Measurements from ENCODE around the gene PLCZ1. TPM values are rescaled to one million over a fixed set of nuclear protein-coding genes. Genes with fewer than 3 reads are reported as not detected.
"Not testable (repeated sequence)": the region's sequence is repeated elsewhere in the genome, so short reads cannot be mapped to it uniquely, and the experiment has no call there.

Gene PLCZ1
- total RNA-seq, 1 donor from 2014 or later, result not detected

DNA sequence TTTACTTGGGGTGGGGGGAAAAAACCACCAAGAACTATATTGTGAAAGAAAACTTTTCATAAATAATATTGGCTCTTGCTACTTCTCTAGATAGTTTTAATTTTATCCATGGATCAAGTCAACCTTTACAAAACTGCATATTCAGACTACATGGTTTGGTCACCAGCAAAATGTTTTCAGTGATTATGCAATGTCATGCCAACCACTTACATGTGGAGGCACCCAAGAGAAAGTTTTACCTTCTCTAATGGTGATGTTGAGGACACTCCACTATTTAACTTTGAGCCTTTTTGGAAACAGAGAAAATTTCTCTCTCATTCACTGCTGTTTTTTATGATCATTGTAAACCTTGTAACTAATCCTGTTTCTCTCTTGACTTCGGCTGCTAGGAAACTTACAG lies 21.6 kb downstream of the PLCZ1 start:
- DNase-seq (ENCODE audit: missing footprints) (no peak), ATAC-seq (no peak)
- intact Hi-C loops (cut with DNase I), result no loop called here

DNA sequence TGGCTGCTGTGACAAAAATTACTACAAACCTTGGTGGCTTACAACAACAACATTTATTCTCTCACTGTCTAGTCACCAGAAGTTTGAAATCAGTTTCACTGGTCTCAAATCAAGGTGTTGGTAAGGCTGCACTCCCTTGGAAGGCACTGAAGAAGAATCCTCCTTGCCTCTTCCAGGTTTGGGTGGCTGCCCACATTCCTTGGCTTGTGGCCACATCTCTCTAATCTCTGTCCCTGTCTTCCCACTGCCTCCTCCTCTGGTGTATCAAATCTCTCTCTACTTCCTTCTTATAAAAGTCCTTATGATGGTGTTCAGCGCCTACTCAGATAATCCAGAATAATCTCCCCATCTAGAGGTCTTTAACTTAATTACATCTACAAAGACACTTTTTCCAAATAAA lies 31.0 kb downstream of the PLCZ1 start:
- DNase-seq (ENCODE audit: missing footprints) (no peak), ATAC-seq (no peak)
- intact Hi-C loops (cut with DNase I), result no loop called here

DNA sequence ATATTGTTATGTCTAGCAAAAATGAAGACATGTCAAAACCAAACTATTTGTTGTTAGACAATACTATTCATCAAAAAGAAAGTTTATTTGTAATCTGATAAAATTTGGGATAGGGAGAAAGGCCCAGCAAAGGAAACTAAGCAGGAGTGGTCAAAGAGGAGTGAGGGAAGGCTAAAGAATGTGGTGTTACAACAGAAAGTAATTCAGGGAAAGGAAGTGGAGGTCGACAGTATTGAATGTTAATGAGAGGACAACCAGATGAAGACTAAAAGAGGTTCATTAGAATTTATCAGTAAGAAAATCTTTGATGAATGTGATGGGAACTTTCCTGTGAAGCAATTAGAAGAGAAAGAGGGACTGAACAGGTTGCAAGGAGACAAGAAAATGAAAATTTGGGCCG lies 33.9 kb downstream of the PLCZ1 start:
- no peak for DNase-seq (ENCODE audit: missing footprints)
- ATAC-seq, result no peak
- intact Hi-C loops (cut with DNase I), result no loop called here

DNA sequence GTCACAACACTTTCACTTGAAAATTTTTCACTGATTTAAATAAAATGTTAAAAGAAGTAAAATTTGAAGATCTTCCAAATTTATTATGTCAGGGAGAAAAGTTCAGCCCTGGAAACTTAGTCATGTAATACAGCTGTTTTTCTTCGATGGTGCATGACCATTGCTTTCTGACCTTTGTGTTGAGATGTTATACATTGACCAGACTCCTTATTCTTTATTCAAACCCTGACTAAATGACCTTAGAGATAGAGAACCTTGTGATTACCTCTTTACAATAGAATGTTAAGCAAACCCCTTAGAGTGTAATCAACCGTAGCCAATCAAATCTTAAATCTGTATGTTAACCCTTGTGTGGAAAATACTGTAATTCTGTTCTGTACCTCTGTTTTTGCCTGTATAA lies 34.5 kb downstream of the PLCZ1 start:
- intact Hi-C loops (cut with DNase I), result no loop called here
- ATAC-seq, result no peak
- DNase-seq (ENCODE audit: missing footprints), result no peak

DNA sequence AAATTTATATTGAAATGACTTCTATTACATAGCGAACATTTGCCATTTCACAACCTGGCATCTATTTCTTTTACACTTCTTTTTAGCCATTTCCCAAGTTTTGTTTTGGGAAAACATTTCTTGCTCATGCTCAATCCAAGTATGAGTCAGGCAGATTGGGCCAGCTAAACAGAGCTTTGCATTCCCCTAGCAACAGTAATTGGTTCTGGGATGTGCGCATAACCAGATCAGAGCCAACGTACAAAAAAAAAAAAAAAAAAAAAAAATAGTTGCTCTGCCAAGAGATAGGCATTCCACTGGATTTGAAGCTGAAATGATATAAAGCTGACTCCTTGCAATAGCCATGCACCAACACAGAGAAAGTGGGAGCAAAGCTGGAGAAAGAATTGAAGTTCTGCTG lies 37.5 kb downstream of the PLCZ1 start:
- intact Hi-C loops (cut with DNase I), result no loop called here
- DNase-seq (ENCODE audit: missing footprints), result no peak

DNA sequence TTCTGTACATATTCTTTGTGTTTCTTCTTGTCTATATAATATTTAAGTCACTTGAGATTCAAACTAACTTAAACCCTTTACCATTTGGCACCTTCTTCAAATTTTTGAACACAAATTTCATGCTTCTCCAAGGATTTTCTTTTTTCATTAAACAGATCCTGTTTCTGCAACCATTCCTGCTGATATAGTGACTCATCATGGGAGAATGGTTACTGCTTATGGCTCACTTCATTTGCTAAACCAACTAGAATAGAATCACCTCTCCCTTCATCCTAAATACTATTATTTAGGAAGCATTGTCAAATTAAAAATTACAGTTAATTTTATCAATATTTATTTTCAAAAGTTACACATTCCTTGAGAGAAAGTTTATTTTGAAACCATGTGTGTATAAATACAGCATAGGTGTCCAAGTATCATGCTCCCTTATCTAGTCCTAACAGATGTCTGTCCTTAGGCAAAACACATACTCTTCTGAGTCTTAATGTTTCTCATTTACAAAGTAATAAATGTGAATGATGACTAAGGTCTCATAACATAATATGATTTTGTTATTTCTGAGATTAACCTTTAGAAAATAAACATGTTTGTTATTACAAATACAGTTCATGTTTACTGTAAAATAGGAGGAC lies 40.7 kb downstream of the PLCZ1 start:
- ATAC-seq (no peak), DNase-seq (ENCODE audit: missing footprints) (no peak)
- intact Hi-C loops (cut with DNase I), result no loop called here

More for the DNA sequence above, 37.5 kb downstream of the PLCZ1 start:
- peak; percentile 96 for ATAC-seq

DNA sequence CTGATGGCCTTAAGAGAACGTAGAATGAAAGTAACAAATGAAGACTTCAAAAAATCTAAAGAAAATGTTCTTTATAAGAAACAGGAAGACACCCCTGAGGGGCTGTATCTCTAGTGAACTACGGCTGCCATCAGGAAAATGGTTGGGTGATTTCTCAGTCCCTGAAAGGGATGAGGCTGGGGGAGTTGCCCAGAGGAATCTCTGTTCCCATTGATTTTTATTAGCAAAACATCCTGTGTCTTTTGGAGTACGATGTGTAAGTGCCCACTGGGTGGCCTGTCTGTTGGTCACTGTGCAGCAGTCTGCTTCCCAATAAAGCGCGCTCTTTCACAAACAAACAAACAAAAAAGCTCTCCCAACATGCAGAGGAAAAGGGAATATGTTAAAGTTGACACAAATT lies 43.8 kb downstream of the PLCZ1 start:
- intact Hi-C loops (cut with DNase I); DNase-seq (ENCODE audit: missing footprints); ATAC-seq: not testable (repeated sequence)

DNA sequence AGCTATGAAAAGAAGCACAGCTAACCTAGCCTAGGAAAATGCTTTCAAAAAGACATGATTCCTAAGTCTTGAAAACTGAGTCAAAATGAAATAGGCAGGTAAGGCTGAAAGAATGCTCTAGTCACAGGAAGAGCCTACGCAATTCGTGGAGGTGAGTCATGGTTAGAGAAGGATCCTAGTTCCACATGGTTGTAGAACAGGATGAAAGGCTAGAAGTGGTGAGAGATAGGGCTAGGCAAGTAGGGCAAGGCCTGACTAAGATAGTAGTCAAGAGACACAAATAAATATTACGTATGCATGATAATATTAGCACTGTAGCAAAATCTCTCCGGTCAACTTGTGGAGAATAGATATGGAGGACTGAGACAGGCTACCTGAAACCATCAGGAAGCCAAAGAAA lies 47.2 kb downstream of the PLCZ1 start:
- intact Hi-C loops (cut with DNase I), result no loop called here
- ATAC-seq (peak; percentile 77), DNase-seq (ENCODE audit: missing footprints) (no peak)

DNA sequence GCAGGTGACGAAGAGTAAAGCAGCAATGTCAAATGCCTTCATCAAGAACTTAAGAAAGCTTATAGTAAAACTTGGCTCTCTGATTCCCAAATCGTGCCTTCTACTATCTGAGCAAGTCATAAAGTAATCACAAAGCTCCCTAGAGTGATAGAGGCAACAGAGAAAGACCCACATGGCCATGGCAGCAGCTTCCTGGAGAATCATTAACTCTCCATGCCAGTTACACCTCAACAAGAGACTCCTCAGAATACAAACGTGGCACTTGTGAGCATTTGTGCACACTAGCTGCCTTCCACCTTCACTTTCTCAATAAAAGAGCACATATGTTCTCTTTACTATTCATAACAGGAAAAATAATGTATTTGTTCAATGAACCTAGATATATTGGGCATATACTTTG lies 48.0 kb downstream of the PLCZ1 start:
- DNase-seq (ENCODE audit: missing footprints) (no peak), ATAC-seq (no peak)
- intact Hi-C loops (cut with DNase I), result no loop called here

DNA sequence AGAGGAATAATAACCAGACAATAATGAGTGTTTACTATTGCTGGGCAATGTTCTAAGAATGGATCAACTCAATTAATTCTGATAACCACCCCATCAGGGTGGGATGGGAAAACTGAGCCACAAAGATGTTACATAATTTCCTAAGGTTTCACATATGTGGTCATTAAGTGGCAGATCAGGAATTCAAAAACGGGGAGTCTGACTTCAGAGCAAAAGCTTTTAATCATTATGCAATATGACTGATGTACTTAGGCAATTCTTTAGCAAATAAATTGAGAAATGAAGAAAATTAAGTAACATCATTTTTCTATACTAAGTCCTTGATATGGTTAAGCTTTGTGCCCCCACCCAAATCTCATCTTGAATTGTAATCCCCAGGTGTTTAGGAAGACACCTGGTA lies 53.4 kb downstream of the PLCZ1 start:
- ATAC-seq (no peak), DNase-seq (ENCODE audit: missing footprints) (no peak)
- intact Hi-C loops (cut with DNase I), result no loop called here

DNA sequence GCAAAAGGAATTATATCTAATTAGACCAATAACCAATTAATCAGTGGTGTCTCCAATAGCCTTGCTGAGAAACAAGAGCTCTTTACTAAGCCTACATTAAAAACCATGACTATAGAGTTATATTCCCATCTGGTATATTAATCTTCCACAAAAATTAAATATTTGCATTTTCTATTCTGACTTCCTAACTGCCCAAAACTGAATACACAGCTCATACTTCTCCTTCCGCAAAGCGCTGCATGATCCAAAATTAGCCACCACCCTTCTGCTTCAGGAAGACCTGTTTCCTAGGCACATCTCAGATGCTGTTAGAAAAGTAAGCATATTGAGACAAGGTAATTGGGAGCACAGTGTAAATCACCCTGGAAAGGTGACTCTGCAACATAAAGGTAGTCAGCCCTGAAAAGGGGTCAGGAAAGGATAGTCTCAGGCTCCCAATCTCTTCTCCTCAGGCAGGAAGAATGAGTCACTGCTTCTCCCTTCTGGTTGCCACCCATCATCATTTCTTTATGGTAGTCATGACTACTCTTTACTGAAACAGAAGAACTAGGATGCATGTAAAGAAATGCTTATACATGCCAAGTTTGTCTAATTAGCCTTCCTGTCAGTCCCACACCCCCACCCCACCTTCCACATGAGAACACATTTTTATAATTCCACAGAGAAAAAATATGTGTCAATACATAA lies 54.3 kb downstream of the PLCZ1 start:
- ATAC-seq, result no peak
- intact Hi-C loops (cut with DNase I), result no loop called here
- DNase-seq (ENCODE audit: missing footprints), result no peak

DNA sequence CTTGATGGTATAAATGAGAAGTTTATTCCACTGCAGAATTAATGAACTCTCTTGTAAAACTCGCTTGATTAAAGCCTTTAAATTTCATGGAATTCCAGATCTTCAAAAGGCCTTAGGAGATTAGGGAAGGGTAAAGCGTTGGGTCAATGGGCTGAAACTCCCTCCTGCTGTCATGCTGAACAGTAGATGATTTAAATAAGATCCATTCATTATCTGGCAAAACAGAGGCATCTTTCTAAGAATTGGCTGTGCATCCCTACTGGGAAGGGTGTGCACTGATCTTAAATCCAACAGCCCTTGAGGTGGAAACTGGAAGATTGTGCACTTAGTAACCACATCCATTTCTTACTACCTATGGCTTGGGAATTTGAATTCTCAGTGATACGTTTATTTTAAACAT lies 56.0 kb downstream of the PLCZ1 start:
- DNase-seq (ENCODE audit: missing footprints) (no peak), ATAC-seq (no peak)
- intact Hi-C loops (cut with DNase I), result no loop called here

DNA sequence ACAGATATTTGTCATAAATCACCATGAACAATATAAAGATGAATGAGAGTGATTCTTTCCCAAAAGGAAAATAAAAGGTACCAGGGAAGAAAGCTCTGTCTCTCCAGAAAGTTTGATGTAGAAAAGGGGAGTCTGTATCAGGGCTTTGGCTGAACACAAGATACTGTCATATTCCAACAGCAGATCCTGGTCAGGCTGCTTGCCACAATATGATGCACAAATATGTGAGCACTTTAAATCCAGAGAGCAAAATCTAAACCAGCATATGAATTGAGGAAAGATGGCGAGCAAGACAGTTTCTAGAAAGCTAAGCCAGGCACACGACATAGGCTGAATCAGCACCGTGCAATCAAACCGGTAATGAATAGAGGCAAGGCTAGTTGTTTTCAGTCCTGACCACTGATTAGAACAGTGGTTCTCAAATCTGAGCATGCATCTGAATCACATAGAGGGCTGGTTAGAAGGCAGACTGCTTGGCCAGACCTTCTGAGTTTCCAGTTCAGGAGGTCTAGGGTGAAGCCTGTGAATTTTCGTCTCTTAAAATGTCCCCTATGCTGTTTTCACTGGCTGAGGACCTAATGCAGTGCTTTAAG lies 60.7 kb downstream of the PLCZ1 start:
- intact Hi-C loops (cut with DNase I), result no loop called here
- DNase-seq (ENCODE audit: missing footprints) (no peak), ATAC-seq (no peak)

DNA sequence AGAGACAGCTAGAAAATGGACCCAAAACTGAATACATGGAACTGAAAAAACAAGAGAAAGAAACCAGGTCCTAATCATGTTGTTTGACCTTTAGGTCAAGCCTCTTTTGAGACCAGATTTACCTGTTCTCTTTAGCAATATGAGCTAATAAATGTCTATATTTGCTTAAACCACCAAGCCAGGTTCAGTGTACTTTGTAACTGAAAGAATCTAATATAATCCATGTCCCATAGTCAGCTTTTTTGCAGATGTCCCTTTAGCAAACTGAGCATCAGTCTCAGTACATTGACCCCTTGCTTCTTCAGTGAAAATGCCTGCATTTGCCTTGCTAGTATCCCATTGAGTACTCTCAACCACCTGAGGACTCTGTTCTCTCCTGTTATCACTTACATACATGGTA lies 61.7 kb downstream of the PLCZ1 start:
- intact Hi-C loops (cut with DNase I), result no loop called here
- DNase-seq (ENCODE audit: missing footprints) (no peak), ATAC-seq (no peak)

DNA sequence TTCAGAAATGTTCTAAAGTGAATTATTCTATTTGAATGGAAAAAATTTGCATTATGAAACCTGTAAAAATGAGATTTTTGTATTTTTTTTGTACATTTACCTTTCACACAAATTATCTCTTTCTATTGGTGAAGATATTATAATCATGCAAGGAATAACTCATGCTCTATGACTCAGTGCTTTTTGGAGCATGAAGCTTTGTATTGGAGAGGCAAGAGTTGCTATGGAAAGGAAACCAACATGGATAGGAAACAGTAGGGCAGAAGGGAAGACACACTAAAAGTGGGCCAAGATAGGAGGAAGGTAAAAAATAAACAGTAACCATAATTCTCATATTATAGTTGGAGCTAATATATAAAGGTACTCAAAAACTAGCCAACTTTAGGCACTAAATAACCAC lies 79.0 kb downstream of the PLCZ1 start:
- intact Hi-C loops (cut with DNase I), result no loop called here
- ATAC-seq (no peak), DNase-seq (ENCODE audit: missing footprints) (no peak)

DNA sequence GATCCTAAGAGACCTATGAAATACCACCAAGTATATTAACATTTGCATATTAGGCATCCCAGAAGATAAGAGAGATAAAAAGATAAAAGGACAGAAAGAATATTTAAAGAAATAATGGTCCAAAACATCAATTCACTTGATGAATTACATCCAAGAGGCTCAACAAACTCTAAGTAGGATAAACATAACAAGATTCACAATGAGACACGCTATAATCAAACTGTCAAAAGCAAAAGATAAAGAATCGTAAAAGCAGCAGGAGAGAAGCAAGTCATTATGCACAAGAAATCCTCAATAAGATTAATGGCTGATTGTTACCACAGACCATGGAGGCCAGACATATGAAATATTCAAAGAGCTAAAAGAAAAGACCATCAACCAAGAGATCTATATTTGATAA lies 79.6 kb downstream of the PLCZ1 start:
- intact Hi-C loops (cut with DNase I), result no loop called here
- ATAC-seq (no peak), DNase-seq (ENCODE audit: missing footprints) (no peak)

DNA sequence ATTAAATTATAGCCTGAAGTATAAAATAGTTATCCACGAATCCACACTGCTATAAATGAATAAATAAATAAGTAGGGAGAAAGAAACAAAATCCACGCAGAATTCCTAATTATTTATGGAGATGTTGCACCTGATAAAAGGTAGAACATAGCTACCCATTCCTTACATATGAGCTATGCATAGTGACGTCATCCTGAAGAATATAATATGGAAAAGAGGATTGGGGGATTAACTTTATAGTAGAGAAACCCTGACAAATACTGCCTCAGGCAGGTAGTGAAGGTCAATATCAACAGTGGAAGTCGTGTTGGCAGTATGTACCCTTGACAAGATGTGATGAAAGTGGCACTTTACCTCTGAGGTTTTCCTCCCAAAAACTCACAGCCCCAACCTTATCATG lies 82.5 kb downstream of the PLCZ1 start:
- intact Hi-C loops (cut with DNase I), result no loop called here
- DNase-seq (ENCODE audit: missing footprints) (no peak), ATAC-seq (no peak)

DNA sequence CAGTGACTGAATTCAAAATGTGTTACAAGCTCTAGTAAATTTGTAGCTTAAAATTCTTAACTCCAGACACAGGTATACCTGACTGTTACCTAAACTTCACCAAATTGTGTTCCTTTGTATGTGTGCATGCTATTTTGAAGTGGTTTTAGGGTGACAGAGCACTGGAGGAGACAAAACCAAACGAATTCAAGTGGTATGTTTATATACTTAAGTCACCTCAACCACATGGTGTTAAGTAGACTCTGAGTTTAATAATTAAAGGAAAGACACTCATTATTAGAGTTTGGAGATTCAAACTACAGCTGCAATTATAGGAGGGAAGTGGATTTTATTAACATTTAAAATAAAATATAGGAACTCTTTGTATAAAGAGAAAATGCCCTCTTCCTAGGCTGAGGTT lies 84.3 kb downstream of the PLCZ1 start:
- ATAC-seq, result no peak
- DNase-seq (ENCODE audit: missing footprints), result no peak
- intact Hi-C loops (cut with DNase I), result no loop called here

DNA sequence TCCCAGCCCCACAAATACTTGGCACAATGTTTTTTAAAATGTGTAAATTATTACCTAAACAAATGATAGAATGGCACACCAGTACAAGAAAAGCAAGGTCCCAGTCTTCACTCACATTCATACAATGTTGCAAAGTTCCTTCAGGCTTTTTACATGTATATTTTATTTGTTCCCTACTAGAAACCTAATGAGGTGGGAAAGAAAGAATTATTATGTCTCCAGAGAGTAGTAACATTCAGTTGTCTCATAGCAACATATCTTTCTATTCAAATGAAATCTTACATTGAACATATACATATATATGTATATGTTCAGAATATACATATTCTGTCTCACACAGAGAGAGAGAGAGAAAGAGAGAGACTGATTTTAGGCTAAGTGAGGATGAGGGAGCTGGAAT lies 85.2 kb downstream of the PLCZ1 start:
- no peak for ATAC-seq
- DNase-seq (ENCODE audit: missing footprints), result no peak
- intact Hi-C loops (cut with DNase I), result no loop called here

DNA sequence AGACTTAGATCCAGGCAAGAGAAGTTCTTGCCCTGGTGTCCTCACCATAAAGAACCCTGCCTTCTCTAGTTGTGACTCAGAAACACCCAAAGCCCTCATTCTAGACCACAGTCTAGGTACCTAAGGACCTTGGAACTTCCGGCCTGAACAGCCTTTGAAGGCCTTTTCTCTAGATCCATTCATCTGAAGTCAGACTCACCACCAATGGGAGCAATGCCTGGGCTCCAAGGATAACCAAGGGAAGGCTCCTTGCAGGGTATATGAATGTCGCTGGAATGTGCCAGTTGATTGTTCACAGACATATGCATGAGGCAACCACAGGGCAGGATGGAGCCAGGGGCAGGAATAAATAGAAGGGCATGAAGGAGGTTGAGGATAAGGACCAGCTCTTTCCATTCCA lies 86.3 kb downstream of the PLCZ1 start:
- DNase-seq (ENCODE audit: missing footprints) (no peak), ATAC-seq (no peak)
- intact Hi-C loops (cut with DNase I), result no loop called here

Data from Right ventricle myocardium inferior (tissue), 1 donor.